ENCODE results near the gene CAPN2. TPM values are rescaled to one million over a fixed set of nuclear protein-coding genes. Genes with fewer than 3 reads are reported as not detected.
A peak's percentile ranks its signal among the peaks of the same experiment; 100 is the strongest.

The CAPN2 gene
- total RNA-seq, 1 donor from 2014 or later, result 184 TPM

- H3K4me1 Mint-ChIP-seq (ENCODE audit: unreplicated experiment), result peaks cover 47% of the 10 kb centered on the region
- H3K9me3 Mint-ChIP-seq (ENCODE audit: unreplicated experiment), result no peaks in the 10 kb centered on the region
- no peak overlapping the region for H3K27ac Mint-ChIP-seq (ENCODE audit: unreplicated experiment)
- DNase-seq (ENCODE audit: low spot score), result no peak
- peak overlapping the region; percentile 23 for H3K4me3 Mint-ChIP-seq (ENCODE audit: unreplicated experiment)
- peaks cover 11% of the 10 kb centered on the region for H3K27me3 Mint-ChIP-seq (ENCODE audit: unreplicated experiment)
- no peak for TF ChIP-seq CTCF (IDR thresholded peaks at IDR 0.05; ENCODE audit: unreplicated experiment)
- peaks cover 42% of the 10 kb centered on the region for H3K36me3 Mint-ChIP-seq (ENCODE audit: low read depth, unreplicated experiment)
Observed at GRCh38 chr1:223716302-223716862, 4.0 kb downstream of the CAPN2 start.

- Mint-ChIP-seq H3K4me3 (ENCODE audit: unreplicated experiment) (peak overlapping the region; percentile 42), H3K27ac (ENCODE audit: unreplicated experiment) (no peak overlapping the region), H3K36me3 (ENCODE audit: low read depth, unreplicated experiment) (peaks cover 49% of the 10 kb centered on the region), H3K4me1 (ENCODE audit: unreplicated experiment) (peaks cover 42% of the 10 kb centered on the region), H3K9me3 (ENCODE audit: unreplicated experiment) (no peaks in the 10 kb centered on the region), H3K27me3 (ENCODE audit: unreplicated experiment) (peaks cover 11% of the 10 kb centered on the region)
- no peak for TF ChIP-seq CTCF (IDR thresholded peaks at IDR 0.05; ENCODE audit: unreplicated experiment)
- DNase-seq (ENCODE audit: low spot score), result no peak
Observed at GRCh38 chr1:223717123-223717522, 4.8 kb downstream of the CAPN2 start.

- DNase-seq (ENCODE audit: low spot score), result no peak
- TF ChIP-seq CTCF (IDR thresholded peaks at IDR 0.05; ENCODE audit: unreplicated experiment), result no peak
- H3K36me3 Mint-ChIP-seq (ENCODE audit: low read depth, unreplicated experiment), result peaks cover 49% of the 10 kb centered on the region
- H3K27me3 Mint-ChIP-seq (ENCODE audit: unreplicated experiment), result peaks cover 11% of the 10 kb centered on the region
- peaks cover 42% of the 10 kb centered on the region for H3K4me1 Mint-ChIP-seq (ENCODE audit: unreplicated experiment)
- H3K4me3 Mint-ChIP-seq (ENCODE audit: unreplicated experiment), result no peak overlapping the region
- no peak overlapping the region for H3K27ac Mint-ChIP-seq (ENCODE audit: unreplicated experiment)
- H3K9me3 Mint-ChIP-seq (ENCODE audit: unreplicated experiment), result no peaks in the 10 kb centered on the region
Observed at GRCh38 chr1:223717695-223718363, 5.5 kb downstream of the CAPN2 start.

GRCh38 chr1:223718850-223719249 is 6.5 kb downstream of the CAPN2 start:
- peak overlapping the region; percentile 16 for H3K4me3 Mint-ChIP-seq (ENCODE audit: unreplicated experiment)
- peaks cover 11% of the 10 kb centered on the region for H3K27me3 Mint-ChIP-seq (ENCODE audit: unreplicated experiment)
- no peak overlapping the region for H3K27ac Mint-ChIP-seq (ENCODE audit: unreplicated experiment)

More at GRCh38 chr1:223718850-223719249, 6.5 kb downstream of the CAPN2 start:
- no peak for TF ChIP-seq CTCF (IDR thresholded peaks at IDR 0.05; ENCODE audit: unreplicated experiment)
- no peaks in the 10 kb centered on the region for H3K9me3 Mint-ChIP-seq (ENCODE audit: unreplicated experiment)
- H3K36me3 Mint-ChIP-seq (ENCODE audit: low read depth, unreplicated experiment), result peaks cover 51% of the 10 kb centered on the region
- DNase-seq (ENCODE audit: low spot score), result no peak
- H3K4me1 Mint-ChIP-seq (ENCODE audit: unreplicated experiment), result peaks cover 34% of the 10 kb centered on the region
